HEK293T (cell line): ENCODE measurements around the gene BGN.

Source experiments
- BHLHE40 ChIP-seq: fragments of 450-650 bp; IDR thresholded peaks from 2 replicates; pipeline ENCODE4 v1.6.1; 2016; ENCODE audit warnings: mild to moderate bottlenecking, moderate library complexity, borderline replicate concordance
- ELF4 ChIP-seq: fragments of 450-650 bp; IDR thresholded peaks from 2 replicates; pipeline ENCODE4 v1.6.1; 2017; ENCODE audit warnings: antibody characterized with exemption
- FOXA1 ChIP-seq: fragments of 450-650 bp; IDR thresholded peaks from 2 replicates; pipeline ENCODE4 v1.6.1; 2016; ENCODE audit warnings: mild to moderate bottlenecking
- FOXK2 ChIP-seq: fragments of 450-650 bp; IDR thresholded peaks from 2 replicates; pipeline ENCODE4 v1.6.1; 2016; ENCODE audit warnings: mild to moderate bottlenecking
- FOXM1 ChIP-seq: fragments of 450-650 bp; IDR thresholded peaks from 2 replicates; pipeline ENCODE4 v1.6.1; 2017; ENCODE audit warnings: mild to moderate bottlenecking, borderline replicate concordance
- HDGF ChIP-seq: fragments of 450-650 bp; IDR thresholded peaks from 2 replicates; pipeline ENCODE4 v1.6.1; 2017; ENCODE audit warnings: antibody characterized with exemption, borderline replicate concordance
- L3MBTL2 ChIP-seq: fragments of 450-650 bp; conservative IDR thresholded peaks from 2 replicates; pipeline ENCODE4 v1.6.1; 2016; ENCODE audit warnings: mild to moderate bottlenecking
- LEF1 ChIP-seq: fragments of 450-650 bp; IDR thresholded peaks from 2 replicates; pipeline ENCODE4 v1.6.1; 2017; ENCODE audit warnings: mild to moderate bottlenecking, borderline replicate concordance
- NFRKB ChIP-seq: fragments of 450-650 bp; IDR thresholded peaks from 2 replicates; pipeline ENCODE4 v1.6.1; 2016; ENCODE audit warnings: mild to moderate bottlenecking, moderate library complexity
- SP1 ChIP-seq: fragments of 450-650 bp; IDR thresholded peaks from 2 replicates; pipeline ENCODE4 v1.6.1; 2017
- SUZ12 ChIP-seq: fragments of 450-650 bp; IDR thresholded peaks from 2 replicates; pipeline ENCODE4 v1.6.1; 2016; ENCODE audit warnings: mild to moderate bottlenecking
- TARDBP ChIP-seq: fragments of 450-650 bp; IDR thresholded peaks from 2 replicates; pipeline ENCODE4 v1.6.1; 2016
- ZNF384 ChIP-seq: fragments of 450-650 bp; IDR thresholded peaks from 2 replicates; pipeline ENCODE4 v1.6.1; 2016
- TF ChIP-seq, protein P1 (sequence below): fragments of 450-650 bp; IDR thresholded peaks from 2 replicates; pipeline ENCODE4 v1.6.1; 2016

- TF ChIP-seq SUZ12 (no peak), FOXM1 (no peak), BHLHE40 (no peak), NFRKB (no peak), FOXK2 (no peak), HDGF (no peak), FOXA1 (no peak), ELF4 (no peak), SP1 (no peak), TARDBP (no peak), ZNF384 (no peak), L3MBTL2 (no peak), LEF1 (no peak)
- TF ChIP-seq, protein P1, sequence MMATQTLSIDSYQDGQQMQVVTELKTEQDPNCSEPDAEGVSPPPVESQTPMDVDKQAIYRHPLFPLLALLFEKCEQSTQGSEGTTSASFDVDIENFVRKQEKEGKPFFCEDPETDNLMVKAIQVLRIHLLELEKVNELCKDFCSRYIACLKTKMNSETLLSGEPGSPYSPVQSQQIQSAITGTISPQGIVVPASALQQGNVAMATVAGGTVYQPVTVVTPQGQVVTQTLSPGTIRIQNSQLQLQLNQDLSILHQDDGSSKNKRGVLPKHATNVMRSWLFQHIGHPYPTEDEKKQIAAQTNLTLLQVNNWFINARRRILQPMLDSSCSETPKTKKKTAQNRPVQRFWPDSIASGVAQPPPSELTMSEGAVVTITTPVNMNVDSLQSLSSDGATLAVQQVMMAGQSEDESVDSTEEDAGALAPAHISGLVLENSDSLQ = no peak
These were observed 47.2 kb upstream of the BGN start for GRCh38 chrX:153447581-153447960.
